Activated CD4-positive, CD25-positive, alpha-beta regulatory T cell treated with anti-CD3 and anti-CD28 coated beads, Interleukin-2, amount 50 U/mL, for 24 hours (primary cell): Measurements from ENCODE around the gene PHLPP1.
"Not testable (repeated sequence)": the region's sequence is repeated elsewhere in the genome, so short reads cannot be mapped to it uniquely, and the experiment has no call there.

ENCODE experiments used
- ATAC-seq, 2 donors: fragments of 150-1000 bp; cut with Tn5 transposase; one replicate each; pipeline ENCODE4 v1.10.0; 2021; ENCODE audit warnings: mild to moderate bottlenecking in 1 of 2, moderate library complexity in 1 of 2

Gene PHLPP1

DNA sequence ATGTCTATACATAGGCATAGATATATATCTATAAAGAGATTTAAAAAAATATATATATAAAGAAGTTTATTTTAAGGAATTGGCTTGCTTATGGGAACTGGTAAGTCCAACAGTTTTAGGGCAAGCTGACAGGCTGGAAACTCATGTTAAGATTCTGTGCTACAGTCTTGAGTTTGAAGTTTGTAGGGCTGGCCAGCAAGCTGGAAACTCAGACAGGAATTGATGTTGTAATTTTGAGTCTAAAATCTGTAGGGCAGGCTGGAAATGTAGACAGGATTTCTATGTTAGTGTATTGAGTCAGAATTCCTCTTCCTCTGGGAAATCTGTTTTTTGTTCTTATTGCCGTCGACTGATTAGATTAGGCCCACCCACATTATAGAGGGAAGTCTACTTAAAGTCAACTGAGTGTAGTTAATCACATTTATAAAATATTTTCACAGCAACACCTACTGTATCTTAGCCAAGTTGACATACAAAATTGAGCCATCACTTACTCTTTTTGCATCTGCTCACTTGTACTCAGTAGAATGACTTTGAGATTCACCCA lies 60.8 kb downstream of the PHLPP1 start:
- ATAC-seq, result no peak

DNA sequence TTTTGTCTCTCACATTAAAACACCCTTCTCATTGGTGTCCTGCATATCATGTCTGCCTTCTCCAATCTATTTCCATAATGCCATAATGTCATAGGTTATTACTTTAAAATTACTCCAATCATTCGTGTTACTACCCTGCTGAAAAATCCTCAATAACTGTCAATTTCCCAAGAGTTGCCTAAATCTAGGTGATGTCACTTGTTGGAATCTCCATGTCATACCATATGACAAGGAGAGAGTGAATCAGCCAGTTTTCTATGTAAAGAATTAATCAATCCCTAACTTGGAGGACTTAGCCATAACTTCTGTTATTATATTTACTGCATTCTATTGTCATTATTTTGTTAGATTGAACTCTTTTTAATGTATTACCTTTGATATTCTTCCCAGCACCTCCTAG lies 62.5 kb downstream of the PHLPP1 start:
- ATAC-seq, result no peak

- ATAC-seq, result peak; percentile 92 to 96
Measured at GRCh38 chr18:62778976-62779869, 63.9 kb downstream of the PHLPP1 start.

GRCh38 chr18:62781262-62781661 lies 65.9 kb downstream of the PHLPP1 start:
- ATAC-seq, result no peak

- no peak for ATAC-seq
Measured at GRCh38 chr18:62781893-62782292, 66.6 kb downstream of the PHLPP1 start.

GRCh38 chr18:62784338-62784965 lies 69.1 kb downstream of the PHLPP1 start:
- peak; percentile 75 to 79 for ATAC-seq

GRCh38 chr18:62784966-62785413 lies 69.6 kb downstream of the PHLPP1 start:
- ATAC-seq, result peak; percentile 52 to 53

GRCh38 chr18:62786689-62787088 lies 71.3 kb downstream of the PHLPP1 start:
- ATAC-seq, result no peak

- no peak for ATAC-seq
Measured at GRCh38 chr18:62788111-62788510, 72.8 kb downstream of the PHLPP1 start.

GRCh38 chr18:62788876-62789275 lies 73.5 kb downstream of the PHLPP1 start:
- no peak for ATAC-seq

GRCh38 chr18:62790871-62791772 lies 75.8 kb downstream of the PHLPP1 start:
- no peak for ATAC-seq

- ATAC-seq, result no peak
Measured at GRCh38 chr18:62792016-62792415, 76.7 kb downstream of the PHLPP1 start.

- ATAC-seq, result no peak
Measured at GRCh38 chr18:62795813-62796212, 80.5 kb downstream of the PHLPP1 start.

GRCh38 chr18:62796216-62796621 lies 80.9 kb downstream of the PHLPP1 start:
- no peak for ATAC-seq

DNA sequence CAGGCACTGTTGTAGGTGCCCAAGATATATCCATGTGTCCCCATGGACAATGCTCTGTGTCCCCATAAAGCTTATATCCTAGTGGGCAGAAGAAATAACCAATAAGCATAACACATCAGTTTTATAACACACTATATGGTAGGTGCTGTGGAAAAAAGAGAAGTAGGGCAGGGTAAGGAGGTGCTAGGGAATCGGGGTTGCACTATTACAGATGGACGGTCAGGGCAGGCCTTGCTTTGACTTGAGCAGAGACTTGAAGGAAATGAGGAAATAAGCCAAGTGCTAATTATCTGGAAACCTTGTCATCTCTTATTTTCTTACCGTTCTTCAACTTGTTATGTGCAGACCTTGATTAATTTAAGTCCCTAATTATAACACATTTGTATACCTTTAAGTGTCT lies 82.0 kb downstream of the PHLPP1 start:
- ATAC-seq, result no peak

DNA sequence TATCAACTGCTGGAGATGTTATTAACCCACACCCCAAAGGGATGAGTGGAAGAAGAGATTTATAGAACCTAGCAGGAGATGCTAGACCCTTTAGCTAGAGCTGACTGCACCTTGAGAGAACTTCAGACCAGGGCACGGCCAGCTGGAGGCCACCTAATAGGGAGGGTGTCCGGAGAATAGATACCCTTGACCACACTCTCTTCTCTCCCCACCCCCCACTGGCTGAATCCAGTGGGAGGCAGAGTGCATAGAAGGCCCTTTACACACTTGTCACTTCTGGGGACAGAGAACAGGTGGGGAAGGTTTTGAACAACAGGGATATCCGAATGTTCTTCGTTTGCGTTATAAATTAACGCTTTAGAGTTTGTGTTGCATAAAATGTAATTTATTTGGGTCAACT lies 84.6 kb downstream of the PHLPP1 start:
- no peak for ATAC-seq

GRCh38 chr18:62802523-62802922 lies 87.2 kb downstream of the PHLPP1 start:
- no peak for ATAC-seq

- no peak for ATAC-seq
Measured at GRCh38 chr18:62807396-62807795, 92.1 kb downstream of the PHLPP1 start.

GRCh38 chr18:62808123-62808522 lies 92.8 kb downstream of the PHLPP1 start:
- ATAC-seq, result no peak

- not testable (repeated sequence) for ATAC-seq
Measured at GRCh38 chr18:62809445-62809844, 94.1 kb downstream of the PHLPP1 start.

DNA sequence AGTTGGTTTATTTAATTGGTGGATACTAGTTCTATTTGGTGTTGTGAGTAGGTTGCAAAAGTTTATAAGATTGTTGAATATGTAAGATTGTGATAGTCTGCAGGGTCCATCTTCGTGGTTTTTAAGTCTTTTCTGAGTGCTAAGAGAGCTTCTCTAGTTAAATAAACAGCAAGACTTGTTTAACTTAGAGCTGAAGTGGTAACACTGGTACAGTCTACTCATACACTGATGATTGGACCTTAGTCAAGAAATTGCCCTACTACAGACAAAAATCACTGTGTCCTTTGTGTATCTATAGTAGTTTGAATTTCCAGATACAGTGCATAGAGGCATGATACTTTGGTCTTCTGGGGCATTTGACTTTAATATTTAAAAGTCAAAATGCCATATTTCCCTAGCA lies 94.6 kb downstream of the PHLPP1 start:
- ATAC-seq, result no peak

DNA sequence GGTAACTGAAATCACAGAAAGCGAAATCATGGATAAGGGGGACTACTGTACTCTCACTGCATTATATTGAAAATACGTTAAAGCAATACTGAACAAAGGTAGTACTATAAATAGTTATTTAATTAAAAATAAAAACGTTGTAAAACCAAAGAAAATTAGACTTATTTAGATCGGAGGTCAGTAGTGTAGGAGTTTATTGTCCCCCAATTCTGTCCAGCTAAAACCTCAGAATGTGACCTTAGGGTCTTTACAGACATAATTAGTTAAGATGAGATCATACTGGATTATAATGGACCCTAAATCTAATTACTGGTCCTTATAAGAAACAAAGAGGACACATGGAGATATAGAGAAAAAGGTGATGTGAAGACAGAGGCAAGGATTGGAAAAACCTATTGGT lies 95.3 kb downstream of the PHLPP1 start:
- no peak for ATAC-seq

- no peak for ATAC-seq
Measured at GRCh38 chr18:62811674-62812073, 96.3 kb downstream of the PHLPP1 start.
